HG03575 (cell line): Measurements from ENCODE around the gene ANKMY1.

Source experiments
- ATAC-seq: cut with Tn5 transposase; IDR thresholded peaks from one replicate; pipeline ENCODE4 v1.9.1; 2021; ENCODE audit not compliant: unreplicated experiment, insufficient number of reproducible peaks, low FRiP score; ENCODE audit errors: extremely low read depth

The ANKMY1 gene, protein sequence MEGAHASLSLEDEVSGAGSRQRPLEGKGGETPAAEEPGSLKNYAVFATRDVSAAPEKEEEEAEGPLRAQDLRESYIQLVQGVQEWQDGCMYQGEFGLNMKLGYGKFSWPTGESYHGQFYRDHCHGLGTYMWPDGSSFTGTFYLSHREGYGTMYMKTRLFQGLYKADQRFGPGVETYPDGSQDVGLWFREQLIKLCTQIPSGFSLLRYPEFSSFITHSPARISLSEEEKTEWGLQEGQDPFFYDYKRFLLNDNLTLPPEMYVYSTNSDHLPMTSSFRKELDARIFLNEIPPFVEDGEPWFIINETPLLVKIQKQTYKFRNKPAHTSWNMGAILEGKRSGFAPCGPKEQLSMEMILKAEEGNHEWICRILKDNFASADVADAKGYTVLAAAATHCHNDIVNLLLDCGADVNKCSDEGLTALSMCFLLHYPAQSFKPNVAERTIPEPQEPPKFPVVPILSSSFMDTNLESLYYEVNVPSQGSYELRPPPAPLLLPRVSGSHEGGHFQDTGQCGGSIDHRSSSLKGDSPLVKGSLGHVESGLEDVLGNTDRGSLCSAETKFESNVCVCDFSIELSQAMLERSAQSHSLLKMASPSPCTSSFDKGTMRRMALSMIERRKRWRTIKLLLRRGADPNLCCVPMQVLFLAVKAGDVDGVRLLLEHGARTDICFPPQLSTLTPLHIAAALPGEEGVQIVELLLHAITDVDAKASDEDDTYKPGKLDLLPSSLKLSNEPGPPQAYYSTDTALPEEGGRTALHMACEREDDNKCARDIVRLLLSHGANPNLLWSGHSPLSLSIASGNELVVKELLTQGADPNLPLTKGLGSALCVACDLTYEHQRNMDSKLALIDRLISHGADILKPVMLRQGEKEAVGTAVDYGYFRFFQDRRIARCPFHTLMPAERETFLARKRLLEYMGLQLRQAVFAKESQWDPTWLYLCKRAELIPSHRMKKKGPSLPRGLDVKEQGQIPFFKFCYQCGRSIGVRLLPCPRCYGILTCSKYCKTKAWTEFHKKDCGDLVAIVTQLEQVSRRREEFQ

DNA sequence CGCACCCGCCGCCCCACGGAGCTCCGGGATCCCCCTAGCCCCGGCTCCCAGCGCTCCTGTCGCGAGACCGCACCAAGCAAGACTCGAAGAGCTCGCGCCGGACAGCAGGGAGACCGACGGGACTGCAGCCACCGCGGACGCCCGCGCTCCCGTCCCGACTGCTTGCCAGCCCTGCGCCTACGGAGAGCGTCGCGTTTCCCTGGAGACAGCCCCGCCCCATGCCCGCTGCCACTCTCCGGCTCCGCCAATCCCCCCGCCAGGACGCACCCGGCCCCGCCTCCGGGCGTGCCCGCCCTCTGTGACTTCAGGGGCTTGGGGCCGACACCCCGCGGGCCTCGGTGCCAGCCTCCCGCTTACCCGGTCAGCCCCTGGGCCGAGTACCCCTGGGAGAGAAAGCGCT lies at the start of gene ANKMY1:
ANKMY1 (minus strand) TSS at position 181 of the 400 bp plus-strand sequence. CDS start 653 bp downstream, outside the sequence.
- ATAC-seq = no peak

DNA sequence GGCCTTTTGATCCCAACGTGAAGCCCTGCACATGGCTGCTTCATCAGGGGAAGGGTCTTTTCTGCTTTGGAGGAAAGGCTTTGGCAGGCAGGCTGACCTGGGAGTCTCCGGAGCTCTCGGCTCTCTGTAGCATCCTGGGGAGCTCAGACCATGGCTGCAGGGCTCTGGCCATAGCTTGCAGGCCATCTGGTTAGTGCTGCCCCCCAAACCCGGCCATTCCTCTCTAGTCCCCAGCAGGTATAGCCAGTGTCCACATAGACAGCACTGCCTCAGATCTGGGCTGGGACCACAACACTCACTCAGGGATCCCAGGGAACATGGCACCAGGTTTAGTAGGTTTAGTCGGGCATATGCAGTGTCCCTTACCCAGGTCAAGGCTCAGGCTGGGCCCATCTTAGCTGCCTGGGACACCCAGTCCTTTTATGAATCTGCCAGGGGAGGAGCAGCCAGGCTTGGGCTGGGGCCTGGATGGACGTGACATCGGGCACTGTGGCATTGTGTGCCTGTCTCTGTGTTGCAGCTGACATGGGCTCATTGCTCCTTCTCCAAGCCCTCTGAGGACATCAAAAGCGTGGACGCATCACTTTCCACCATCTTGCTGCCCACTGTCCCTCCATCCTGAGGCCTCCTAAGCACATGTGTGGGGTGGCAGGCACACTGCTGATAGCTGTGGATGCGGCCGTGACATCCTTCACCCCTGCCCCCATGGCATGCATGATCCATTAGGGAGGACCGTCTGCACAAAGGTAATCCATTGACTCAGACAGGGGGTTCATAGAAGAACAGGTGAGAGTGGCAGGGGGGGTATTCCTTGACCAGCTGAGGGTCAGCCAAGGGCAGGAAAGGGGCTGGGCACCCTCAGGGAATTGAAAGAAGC lies 48.3 kb upstream of the ANKMY1 start:
- no peak for ATAC-seq

DNA sequence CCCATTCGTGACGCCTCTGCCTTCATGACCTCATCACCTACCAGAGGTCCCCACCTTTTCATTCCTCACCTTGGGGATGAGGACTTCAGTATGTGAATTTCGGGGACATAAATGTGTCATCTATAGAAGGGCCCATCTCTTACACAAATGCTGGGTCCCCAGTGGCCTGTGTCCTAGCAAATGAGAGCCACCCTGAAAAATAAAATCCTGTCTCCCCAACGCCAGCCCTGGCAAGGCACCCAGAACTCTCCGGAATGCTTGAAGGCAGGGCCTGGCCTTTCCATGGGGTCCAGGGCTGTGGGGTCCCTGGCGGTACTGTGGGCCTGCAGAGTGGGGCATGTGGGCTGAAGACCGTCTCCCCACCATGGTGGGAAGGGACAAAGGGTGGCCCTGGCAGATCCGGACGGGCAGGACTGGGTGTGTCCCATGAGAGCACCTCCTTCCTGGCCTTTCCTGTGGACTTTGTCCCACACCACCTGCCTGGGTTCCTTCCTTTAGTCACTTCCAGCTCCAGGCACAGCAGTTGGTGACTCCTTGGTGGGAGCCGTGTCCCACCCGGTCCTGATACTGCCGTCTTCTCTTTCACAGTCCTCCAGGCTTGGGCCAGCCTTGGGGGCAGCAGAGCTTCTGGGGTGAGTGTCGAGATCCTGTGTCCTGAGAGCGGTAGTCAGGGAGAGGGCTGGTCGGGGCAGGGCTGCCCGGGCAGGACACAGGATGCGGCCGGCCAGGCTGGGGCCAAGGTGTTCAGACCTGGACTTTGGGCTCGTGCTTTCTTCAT lies 47.3 kb upstream of the ANKMY1 start:
- no peak for ATAC-seq

DNA sequence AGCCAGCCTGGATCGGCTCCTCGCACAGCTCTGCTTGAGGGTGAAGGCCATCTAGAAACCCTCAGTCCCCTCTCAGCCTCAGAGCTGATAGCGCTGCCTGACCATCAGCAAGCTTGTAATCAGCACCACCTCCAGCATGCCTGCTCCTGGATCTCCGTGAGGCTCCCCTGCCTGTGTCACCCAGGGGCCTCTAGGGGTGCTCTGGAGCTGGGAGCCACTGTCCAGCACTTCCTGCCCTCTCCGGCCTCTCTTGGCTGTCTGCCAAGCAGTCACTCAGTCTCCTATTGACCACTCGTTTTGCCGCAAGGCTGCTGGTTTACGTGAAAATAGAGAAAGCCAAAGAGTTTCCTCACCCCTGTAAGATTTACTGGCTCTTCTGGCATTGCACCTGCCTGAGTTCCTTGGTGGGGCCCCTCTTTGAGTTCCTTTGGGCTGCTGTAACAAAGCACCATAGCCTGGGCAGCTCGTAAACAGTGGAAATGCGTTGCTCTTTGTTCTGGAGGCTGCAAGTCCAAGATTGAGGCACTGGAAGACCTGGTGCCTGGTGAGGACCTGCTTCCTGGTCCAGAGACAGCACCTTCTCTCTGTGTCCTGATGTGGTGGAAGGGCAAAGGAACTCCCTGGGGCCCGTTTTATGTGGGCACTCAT lies 46.6 kb upstream of the ANKMY1 start:
- ATAC-seq = no peak

DNA sequence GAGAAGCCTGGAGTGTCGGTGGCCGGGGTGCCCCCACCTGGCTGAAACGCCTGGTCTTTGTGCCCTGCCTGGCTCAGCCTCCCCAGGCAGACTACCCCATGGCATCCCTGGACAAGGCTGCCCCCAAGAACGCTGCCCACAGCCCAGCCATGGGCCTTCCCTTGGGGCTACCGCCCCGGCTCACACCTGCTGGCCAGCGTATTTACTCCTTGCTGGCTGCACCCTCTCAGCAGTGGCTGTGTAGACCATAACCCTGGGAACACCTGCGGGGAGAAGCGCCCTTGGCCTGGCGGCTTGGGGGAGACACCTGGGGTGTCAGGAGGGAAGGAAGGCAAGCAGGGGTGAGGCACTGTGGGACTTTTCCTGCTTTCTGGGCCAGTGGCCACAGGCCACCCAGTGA lies 46.1 kb upstream of the ANKMY1 start:
- ATAC-seq = no peak

DNA sequence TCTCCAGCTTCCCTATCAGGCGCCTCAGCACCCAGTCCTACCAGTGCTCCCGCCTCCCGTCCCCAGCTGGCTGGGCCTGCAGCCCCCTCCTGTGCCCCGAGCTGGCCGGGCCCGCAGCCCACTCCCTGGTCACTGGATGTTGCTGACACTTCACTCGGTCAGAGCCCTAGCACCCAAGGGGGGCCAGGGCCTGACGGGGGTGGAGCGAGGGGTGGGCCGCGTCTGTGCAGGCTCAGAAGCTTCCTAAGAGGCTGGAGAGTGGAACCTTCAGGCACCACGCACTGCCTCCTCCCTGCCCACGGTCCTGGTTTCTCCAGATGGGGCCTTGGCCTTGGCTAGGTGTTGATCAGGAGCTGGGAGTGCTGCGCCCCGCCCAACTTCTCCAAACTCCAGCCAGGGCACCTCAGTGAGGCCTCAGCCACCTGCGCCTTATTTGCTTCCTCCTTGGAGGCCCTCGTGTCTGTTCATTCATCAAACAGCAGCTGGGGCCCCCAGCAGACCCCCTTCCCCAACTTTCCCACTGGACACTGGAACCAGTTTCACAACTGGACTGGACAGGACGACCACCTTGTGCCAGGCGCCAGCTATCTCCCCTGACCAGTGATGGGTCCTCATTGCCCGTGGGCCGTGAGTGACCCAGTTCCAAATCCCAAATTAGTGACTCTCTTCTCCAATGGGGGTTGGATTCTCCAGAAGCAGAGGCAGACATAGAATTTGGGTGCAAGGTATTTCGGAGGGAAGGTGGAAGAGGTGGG lies 45.5 kb upstream of the ANKMY1 start:
- no peak for ATAC-seq

DNA sequence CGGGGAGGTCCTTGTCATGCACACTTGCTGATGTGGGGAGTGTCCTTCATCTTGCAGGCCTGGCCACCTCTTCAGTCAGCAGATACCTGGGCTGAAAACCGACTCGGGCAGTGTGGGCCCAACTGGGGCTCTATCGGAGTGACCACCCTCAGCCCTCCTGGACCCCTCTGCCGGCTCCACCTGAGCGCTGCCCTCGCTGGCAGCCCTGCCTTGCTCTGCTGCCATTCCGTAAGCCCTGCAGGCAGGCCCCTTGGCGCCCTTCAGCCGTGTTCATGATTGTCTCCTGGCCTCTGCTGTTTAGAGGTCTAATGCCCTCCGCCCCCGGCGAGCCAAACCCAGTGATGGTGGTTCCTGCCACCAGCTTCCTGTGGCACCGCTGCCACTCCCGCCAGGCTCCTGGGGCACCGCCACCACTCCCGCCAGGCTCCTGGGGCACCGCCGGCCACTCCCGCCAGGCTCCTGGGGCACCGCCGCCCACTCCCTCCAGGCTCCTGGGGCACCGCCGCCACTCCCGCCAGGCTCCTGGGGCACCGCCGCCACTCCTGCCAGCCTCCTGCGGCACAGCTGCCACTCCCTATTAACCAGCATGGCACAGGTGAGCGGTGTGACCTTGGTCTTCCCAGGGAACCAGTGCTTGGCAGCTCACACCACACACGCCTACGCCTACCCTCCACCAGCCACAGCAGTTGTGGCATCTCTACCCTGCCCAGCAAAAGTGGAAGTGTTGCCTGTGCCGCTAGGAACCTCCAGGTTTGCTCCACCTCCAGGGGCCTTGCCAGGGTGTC lies 44.7 kb upstream of the ANKMY1 start:
- no peak for ATAC-seq

DNA sequence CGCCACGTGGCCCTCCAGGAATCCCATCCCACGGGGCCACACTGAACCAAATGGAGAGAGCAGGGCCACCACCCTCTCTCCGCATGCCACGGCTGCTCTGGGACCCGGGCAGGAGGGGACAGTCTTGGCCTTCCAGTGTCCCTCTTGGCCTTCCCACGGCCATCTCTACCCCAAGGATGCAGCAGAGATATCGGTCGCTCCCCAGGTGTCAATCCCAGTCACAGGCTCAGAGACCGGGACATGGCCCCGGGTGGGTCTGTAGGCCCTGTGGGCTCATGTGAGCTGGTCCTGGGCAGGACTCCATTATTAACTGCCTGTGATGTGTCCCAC lies 44.0 kb upstream of the ANKMY1 start:
- no peak for ATAC-seq

DNA sequence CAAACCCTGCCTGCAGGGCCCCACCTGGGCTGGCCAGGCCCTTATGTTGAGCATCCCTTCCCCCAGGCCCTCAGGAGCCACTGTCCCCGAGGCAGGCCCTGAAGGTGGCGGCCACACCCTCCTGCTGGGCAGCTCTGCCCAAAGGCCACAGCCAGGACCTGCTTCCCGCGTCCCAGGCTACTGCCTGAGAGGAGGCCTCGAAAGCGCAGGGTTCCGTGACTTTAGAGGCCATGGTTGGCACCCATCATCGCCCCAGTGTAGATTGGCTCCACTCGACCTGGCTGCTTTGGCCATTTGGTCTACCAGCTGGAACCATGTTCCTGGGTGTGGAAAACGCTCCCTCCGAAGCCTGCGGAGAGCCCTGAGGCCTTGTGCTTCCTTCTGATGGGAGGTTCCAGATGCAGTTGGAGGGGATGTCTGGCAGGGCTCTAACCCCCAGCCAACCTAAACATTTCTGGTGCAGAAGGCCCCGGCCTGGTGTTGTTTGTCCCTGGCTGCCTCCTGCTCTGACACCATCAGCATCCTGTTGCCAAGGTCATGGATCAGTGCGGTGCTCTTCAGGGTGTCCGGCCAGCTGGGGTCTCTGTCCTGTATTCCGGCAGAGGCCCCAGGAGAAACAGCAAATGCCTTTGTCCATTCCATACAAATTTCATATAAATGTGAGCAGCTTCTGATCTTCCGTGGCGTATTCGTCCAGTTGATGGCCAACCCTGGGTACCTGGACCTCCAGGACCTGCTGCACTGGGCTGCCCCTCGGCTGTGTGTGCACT lies 43.5 kb upstream of the ANKMY1 start:
- no peak for ATAC-seq

DNA sequence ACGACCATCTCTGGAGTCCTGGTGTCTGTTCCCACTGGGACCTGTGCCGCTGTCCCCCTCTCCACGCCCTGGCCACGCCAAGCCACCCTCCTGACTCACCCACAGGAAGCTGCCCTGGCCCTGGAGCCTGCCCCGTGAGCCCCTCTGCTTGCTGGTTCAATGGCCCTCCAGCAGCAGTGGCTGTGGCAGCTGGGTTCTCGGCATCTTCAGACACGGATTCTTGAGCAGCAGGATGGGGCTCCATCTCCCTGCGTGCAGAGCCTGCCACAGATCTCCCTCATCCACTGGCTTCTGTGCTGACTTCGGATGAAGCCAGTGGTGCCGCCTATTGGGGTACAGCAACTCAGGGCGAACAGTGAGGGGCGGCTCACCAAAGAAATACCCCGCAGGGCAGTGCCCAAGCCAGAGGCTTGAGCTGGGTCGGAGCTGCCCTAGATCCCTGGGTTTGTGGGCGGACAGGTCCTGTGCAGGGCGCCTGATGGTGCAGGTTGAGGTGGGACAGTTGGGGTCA lies 42.7 kb upstream of the ANKMY1 start:
- ATAC-seq = no peak

DNA sequence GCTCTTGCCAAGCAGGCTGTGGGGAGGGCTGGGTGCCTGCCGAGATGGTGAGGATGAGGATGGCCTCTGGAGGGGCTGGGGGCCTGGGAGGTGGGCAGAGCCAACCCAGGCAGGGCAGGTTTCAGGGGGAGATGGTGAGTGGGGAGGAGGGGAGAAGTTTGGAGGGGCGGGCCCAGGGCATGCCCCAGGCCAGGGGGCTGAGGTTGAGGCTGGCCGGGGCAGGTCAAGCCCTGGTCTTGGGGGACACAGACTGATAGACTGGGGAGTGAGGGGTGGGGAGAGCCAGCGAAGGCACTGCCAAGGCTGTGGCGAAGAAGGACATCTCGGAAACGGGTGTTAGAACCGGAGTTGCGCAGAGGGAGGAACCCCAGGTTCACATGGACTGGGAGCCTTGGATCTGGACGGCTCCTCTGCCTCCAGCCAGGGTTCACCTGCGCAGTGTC lies 41.4 kb upstream of the ANKMY1 start:
- ATAC-seq = no peak

DNA sequence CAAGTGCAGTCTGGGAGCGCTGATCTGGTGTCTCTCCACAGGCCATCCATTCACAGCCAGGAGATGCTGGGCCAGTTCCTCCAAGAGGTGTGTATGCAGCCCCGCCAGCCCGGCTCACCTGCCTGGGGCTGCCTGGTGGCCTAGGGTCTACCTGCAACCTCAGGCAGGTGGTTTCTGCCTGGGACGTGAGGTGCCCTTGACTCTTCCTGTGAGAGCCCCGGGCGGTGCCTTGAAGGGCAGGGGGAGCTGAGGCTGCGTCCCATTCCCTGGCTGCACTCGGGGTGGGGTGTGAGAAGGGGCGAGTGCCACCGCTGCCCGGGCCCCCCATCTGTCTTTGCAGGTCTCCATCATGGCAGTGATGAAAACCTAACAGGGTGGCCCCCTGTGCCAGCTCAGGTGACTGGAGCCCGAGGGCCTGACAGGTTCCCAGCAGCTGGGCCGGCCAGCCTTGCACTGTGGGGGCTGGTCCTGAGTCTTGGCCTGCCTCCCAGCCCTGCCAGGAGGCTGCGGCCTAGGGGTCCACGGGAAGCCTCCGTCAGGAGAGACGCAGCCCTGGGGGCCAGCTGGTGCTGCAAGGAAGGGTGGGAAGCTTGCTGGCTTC lies 40.6 kb upstream of the ANKMY1 start:
- no peak for ATAC-seq

DNA sequence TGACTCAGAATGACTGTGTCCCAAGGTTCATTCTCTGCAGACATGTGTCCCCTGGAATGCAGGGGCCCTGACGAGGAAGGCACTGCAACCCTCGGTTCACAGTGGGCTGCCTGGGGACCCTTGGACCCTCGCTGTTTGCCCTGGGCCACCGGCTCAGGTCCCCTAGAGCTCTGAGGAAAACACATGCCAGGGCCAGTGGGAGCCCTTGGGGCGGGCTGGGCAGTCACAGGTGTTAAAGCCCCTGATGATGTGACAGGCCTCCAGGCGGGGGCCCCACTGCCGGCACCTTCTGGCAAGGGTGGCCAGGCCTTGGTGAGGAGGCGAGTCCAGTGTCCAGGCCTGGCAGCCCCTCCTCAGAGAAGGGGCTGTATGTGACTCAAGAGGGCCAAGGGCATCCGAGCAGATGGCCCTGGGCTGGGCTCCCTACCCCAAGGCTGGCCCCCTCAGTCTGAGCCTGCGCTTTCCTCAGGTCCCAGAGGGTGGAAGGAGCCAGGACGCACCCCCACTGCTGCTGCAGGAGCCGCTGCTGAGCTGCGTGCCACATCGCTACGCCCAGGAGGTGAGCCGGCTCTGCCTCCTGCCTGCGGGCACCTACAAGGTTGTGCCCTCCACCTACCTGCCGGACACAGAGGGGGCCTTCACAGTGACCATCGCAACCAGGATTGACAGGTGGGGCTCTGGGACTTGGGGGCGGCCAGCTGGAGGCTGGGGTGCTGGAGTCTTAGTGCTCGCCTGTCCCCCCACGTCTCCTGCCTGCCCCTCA lies 39.8 kb upstream of the ANKMY1 start:
- no peak for ATAC-seq

DNA sequence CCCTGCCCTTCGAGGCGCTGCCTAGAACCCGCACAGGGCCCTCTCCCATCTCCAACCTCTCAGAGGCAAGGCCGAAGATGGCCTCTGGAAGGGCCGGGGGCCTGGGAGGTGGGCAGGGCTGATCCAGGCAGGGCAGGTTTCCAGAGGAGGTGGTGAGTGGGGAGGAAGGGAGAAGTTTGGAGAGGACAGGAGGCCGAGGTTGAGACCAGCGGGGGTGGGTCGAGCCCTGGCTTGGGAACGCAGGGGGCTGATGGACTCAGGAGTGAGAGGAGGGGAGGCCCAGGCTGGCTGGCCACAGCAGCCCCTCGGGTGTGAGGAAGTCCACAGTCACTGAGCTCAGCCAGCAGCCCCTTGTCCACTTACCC lies 39.2 kb upstream of the ANKMY1 start:
- no peak for ATAC-seq

DNA sequence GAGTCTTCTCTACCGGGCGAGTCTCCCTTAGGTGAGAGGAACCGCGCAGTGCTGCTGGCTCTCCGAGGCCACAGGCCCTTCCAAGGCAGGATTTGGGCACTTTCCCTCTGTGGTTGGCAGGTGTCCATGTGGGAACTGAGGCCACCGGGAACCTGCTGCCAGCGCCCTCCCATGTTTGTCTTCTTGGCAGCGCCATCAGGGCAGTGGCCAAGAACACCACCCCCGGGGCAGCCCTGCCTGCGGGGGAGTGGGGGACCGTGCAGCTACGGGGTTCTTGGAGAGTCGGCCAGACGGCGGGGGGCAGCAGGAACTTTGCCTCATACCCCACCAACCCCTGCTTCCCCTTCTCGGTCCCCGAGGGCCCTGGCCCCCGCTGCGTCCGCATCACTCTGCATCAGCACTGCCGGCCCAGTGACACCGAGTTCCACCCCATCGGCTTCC lies 38.7 kb upstream of the ANKMY1 start:
- no peak for ATAC-seq
